GM20000 (cell line): ENCODE measurements around the gene IREB2.

Source experiments
- DNase-seq: peaks from one replicate; pipeline ENCODE4 v3.0.0; 2012; ENCODE audit warnings: low spot score
- TF ChIP-seq, protein P1 (sequence below): IDR thresholded peaks from 2 replicates; pipeline ENCODE4 v1.5.1; 2012; ENCODE audit warnings: mild to moderate bottlenecking, control low read depth; ENCODE audit errors: extremely low read depth, missing control alignments

IREB2 gene

DNA sequence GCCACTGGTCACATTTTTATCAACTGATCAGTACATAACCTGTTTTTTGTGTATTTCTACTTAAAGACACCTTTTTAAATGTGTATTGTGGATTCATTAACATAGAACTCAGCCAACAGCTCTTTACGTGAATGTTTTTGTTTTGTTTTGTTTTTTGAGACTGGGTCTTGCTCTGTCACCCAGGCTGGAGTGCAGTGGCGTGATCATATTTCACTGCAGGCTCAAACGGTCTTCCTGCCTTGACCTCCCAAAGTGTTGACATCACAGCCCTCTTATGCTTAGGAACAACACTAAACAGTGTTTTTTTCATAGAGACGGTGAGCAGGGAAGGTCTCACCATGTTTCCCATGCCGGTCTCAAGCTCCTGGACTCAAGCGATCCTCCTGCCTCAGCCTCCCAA lies 112.2 kb downstream of the IREB2 start:
- TF ChIP-seq, protein P1, sequence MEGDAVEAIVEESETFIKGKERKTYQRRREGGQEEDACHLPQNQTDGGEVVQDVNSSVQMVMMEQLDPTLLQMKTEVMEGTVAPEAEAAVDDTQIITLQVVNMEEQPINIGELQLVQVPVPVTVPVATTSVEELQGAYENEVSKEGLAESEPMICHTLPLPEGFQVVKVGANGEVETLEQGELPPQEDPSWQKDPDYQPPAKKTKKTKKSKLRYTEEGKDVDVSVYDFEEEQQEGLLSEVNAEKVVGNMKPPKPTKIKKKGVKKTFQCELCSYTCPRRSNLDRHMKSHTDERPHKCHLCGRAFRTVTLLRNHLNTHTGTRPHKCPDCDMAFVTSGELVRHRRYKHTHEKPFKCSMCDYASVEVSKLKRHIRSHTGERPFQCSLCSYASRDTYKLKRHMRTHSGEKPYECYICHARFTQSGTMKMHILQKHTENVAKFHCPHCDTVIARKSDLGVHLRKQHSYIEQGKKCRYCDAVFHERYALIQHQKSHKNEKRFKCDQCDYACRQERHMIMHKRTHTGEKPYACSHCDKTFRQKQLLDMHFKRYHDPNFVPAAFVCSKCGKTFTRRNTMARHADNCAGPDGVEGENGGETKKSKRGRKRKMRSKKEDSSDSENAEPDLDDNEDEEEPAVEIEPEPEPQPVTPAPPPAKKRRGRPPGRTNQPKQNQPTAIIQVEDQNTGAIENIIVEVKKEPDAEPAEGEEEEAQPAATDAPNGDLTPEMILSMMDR = no peak

DNA sequence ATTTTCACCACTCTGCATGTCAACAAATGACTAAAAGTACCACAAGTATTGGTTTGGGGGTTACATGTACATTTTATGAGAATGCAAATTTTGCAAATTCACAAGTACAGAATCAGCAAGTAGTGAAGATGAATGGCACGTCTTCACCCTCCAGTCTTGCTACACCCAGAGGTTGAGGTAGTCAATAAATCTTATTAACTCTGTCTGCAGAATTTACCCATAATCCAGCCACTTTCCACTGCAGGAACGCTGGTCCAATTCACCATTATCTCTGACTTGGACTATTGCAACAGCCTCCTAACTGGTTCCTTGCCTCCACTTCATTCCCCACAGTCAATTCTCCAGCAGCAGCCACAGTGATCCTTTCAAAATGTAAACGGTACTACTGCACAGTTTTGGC lies 112.8 kb downstream of the IREB2 start:
- no peak for DNase-seq
- TF ChIP-seq, protein P1 = no peak

More for the DNA sequence above, 112.2 kb downstream of the IREB2 start:
- no peak for DNase-seq
